ENCODE results near the gene REM1. TPM values are rescaled to one million over a fixed set of nuclear protein-coding genes. Genes with fewer than 3 reads are reported as not detected.

The REM1 gene
- total RNA-seq, 1 experiment from 2014 or later: not detected

DNA sequence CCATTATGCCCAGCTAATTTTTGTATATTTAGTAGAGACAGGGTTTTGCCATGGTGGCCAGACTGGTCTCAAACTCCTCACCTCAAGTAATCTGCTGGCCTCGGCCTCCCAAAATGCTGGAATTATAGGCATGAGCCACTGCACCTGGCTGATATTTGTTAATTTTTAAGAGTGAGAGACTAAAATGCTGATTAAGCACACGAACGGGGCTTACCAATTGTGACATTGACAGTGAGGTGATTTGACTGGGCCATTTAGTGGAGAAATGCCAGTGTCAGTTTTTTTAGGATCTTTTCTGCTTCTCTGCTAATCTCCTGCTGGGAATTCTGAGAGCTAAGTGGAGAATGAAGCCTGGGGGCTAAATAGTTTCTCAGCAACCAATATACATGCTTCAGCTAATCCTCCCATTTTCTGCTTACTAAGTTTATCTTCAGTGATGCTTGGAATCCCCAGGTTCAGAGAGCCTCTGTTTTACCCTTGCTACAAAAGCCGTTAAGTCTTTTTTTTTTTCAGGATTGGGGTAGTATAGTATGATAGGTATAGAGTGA is 44.4 kb upstream of the REM1 start:
- H3K4me2 ChIP-seq: no peak overlapping the region
- intact Hi-C loops (cut with micrococcal nuclease; ENCODE audit: unreplicated experiment): no loop called here
- no peaks in the 10 kb centered on the region for H3K79me2 ChIP-seq (ENCODE audit: low read depth)
- H4K20me1 ChIP-seq (ENCODE audit: insufficient read depth): no peaks in the 10 kb centered on the region
- no peaks in the 10 kb centered on the region for H3F3A ChIP-seq (ENCODE audit: insufficient read depth, low read depth)
- peaks cover 35% of the 10 kb centered on the region for H3K27me3 ChIP-seq (ENCODE audit: insufficient read depth, low read depth)
- H3K9me2 ChIP-seq (ENCODE audit: insufficient read depth): no peaks in the 10 kb centered on the region
- no peak overlapping the region for H3K27ac ChIP-seq
- H3K36me3 ChIP-seq (ENCODE audit: low read depth): no peaks in the 10 kb centered on the region
- no peak overlapping the region for H3K4me3 ChIP-seq
- DNase-seq: no peak
- no TSS peak for BruUV-seq (replicated peaks)
- POLR2A ChIA-PET (ENCODE audit: unreplicated experiment): interaction anchor here (0.6 kb wide), 1 partner anchor 418 kb away, joined by 3 read pairs; no protein-coding TSS in a partner anchor
- no peaks in the 10 kb centered on the region for H3K4me1 ChIP-seq (replicated peaks; ENCODE audit: insufficient read depth)
- no peak overlapping the region for H2AFZ ChIP-seq
- no peaks in the 10 kb centered on the region for H3K9me3 ChIP-seq (ENCODE audit: insufficient read depth, low read depth)
- TF ChIP-seq CTCF (conservative IDR thresholded peaks at IDR 0.05) (no peak), EZH2 (IDR thresholded peaks at IDR 0.05; ENCODE audit: low read depth) (no peak)
- CTCF ChIA-PET: no interaction called here

- intact Hi-C loops (cut with micrococcal nuclease; ENCODE audit: unreplicated experiment): no loop called here
- no TSS peak for BruUV-seq (replicated peaks)
- CTCF ChIA-PET: interaction anchor here (0.5 kb wide), 1 partner anchor 20 kb away, joined by 4 read pairs; no protein-coding TSS in a partner anchor
Measured at GRCh38 chr20:31440012-31440659, 35.0 kb upstream of the REM1 start, which contains the start of gene DEFB123. TSS of gene DEFB123 (plus strand) at chr20:31440632. CDS start at chr20:31440699, 67 bp downstream.

More at GRCh38 chr20:31440012-31440659, 35.0 kb upstream of the REM1 start, which contains the start of gene DEFB123:
- Histone ChIP-seq H4K20me1 (ENCODE audit: insufficient read depth) (no peaks in the 10 kb centered on the region; the same call in 1 of the 2 replicates), H3K4me1 (replicated peaks; ENCODE audit: insufficient read depth) (no peaks in the 10 kb centered on the region), H3K27ac (no peak within 1 kb of the TSS), H3F3A (ENCODE audit: insufficient read depth, low read depth) (no peaks in the 10 kb centered on the region), H3K36me3 (ENCODE audit: low read depth) (no peaks in the 10 kb centered on the region), H3K79me2 (ENCODE audit: low read depth) (no peaks in the 10 kb centered on the region), H3K9me2 (ENCODE audit: insufficient read depth) (no peaks in the 10 kb centered on the region), H3K27me3 (ENCODE audit: insufficient read depth, low read depth) (peaks cover 31% of the 10 kb centered on the region), H2AFZ (no peak within 1 kb of the TSS), H3K4me3 (no peak within 1 kb of the TSS), H3K9me3 (ENCODE audit: insufficient read depth, low read depth) (no peaks in the 10 kb centered on the region), H3K4me2 (no peak within 1 kb of the TSS)
- POLR2A ChIA-PET (ENCODE audit: unreplicated experiment): no interaction called here
- DNase-seq: no peak
- TF ChIP-seq CTCF (conservative IDR thresholded peaks at IDR 0.05) (no peak; the same call in 1 of the 2 replicates), EZH2 (IDR thresholded peaks at IDR 0.05; ENCODE audit: low read depth) (no peak)

Data from PC-9 (cell line).